HG02678 (cell line): ENCODE measurements around the gene ACOT6.
"Not testable (repeated sequence)": the region's sequence is repeated elsewhere in the genome, so short reads cannot be mapped to it uniquely, and the experiment has no call there.

Experiments
- ATAC-seq: cut with Tn5 transposase; IDR thresholded peaks from one replicate; pipeline ENCODE4 v1.9.1; 2021; ENCODE audit warnings: mild to moderate bottlenecking, moderate library complexity; ENCODE audit not compliant: unreplicated experiment

Gene ACOT6

DNA sequence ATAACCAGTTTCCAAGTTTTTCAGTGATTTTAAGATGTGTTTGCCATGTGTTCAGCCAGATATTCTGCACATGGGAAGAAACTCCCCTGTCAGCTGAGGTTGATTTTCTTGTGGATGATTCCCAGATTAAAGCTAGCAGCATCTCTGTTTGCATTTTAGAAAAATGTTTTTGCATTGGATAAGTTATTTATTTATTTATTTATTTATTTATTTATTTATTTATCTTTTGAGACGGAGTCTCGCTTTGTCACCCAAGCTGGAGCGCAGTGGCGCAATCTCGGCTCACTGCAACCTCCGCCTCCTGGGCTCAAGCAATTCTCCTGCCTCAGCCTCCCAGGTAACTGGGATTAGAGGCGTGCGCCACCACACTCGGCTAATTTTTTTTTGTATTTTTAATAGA lies 17.8 kb upstream of the ACOT6 start:
- ATAC-seq = no peak

DNA sequence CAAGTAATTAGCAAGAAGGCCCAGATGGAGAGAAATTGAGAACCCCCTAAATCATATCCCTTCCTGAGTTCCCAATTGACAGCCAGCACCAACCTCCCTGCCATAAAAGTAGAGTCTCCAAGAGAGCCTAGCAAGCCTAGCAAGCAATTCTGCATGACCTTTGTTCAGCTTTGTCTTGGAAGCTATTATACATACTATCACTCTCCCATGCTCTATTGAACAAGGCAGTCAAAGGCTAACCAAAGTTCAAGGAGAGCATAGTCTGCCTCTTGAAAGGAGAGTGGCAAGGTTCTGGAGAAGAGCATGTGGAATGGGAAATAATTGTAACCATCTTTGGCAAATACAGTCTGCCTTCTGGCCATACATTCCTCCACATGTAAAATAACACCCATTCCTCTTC lies 12.8 kb upstream of the ACOT6 start:
- ATAC-seq = no peak

DNA sequence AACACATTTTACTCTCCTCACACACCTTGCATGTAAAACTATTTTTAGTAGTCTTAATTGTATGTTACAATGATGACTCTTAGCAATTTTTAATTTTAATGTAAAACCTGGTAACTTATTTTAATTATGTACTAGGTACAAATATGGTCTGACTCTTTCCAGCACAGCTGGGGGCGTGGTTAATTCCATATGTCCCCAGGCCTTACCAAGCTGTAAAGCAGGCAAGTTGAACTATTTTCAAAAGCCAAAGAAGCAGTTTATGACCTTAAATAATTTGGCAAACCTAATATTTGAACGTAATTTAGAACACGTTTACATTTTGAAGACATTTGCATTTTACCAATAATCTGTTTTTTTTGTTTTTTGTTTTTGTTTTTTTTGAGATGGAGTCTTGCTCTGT lies 9.3 kb upstream of the ACOT6 start:
- no peak for ATAC-seq

DNA sequence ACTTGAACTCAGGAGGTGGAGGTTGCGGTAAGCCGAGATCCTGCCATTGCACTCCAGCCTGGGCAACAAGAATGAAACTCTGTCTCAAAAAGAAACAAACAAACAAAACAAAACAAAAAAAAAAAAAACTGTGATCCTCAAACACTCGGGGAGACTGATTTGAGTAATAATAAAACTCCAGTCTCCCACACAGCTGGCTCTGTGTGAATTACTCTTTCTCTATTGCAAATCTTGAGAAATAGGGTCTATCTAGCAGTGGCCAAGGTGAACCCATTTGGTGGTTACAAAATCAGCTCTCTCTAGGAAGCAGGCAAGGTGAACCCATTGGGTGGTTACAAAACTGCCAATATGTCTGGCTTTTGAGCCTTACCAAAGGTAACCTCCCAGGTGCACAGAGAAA lies 6.0 kb upstream of the ACOT6 start:
- ATAC-seq = no peak

DNA sequence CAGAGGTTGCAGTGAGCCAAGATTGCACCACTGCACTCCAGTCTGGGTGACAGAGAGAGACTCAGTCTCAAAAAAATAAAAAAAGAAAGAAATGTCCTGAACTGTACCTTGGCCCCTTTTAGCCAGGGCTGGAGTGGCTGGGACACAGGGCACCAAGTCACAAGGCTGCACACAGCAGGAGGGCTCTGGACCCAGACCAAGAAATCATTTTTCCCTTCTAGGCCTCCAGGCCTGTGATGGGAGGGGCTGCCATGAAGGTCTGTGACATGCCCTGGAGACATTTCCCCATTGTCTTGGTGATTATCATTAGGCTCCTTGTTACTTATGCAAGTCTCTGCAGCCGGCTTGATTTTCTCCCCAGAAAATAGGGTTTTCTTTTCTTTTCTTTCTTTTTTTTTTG lies 5.1 kb upstream of the ACOT6 start:
- no peak for ATAC-seq

- no peak for ATAC-seq
These were observed 1.6 kb upstream of the ACOT6 start for GRCh38 chr14:73610687-73611086.

GRCh38 chr14:73613046-73613383 lies 698 bp downstream of the ACOT6 start:
- no peak for ATAC-seq

DNA sequence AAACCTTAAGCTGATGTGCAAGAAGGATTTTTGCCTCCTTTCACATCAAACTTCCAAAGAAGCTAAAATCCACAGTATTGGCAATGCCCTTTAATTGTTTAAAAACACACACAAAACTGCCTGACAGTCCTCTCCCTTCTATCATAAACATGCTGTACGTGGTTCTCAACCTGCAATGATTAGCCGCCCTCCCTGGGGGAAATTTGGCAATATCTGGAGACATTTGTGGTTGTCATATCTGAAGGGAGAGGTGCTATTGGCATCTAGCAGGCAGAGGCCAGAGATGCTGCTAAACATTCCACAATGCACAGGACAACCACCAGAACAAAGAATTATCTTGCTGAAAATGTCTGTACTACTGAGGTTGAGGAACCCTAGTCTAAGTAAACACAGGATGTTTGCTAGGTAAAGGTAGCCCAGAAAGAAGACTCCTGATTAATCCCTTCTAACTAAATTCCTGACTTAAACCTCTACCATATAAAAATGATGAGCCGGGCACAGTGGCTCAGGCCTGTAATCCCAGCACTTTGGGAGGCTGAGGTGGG lies 1.2 kb downstream of the ACOT6 start:
- no peak for ATAC-seq

DNA sequence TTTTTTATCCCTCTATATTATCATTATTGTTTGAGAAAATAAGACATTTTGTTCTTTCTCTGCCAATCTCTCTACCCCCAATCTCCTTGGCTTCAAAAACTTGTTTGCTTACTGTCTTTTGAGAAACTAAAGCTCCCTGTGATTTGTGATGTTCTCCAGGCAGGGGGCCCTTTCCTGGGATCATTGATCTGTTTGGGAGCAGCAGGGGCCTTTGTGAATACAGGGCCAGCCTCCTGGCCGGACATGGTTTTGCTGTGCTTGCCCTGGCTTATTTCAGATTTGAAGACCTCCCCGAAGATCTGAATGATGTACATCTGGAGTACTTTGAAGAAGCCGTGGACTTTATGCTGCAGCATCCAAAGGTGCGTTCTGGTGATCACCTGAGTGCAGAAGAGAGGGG lies 4.5 kb downstream of the ACOT6 start:
- ATAC-seq = no peak

- no peak for ATAC-seq
These were observed 7.2 kb downstream of the ACOT6 start for GRCh38 chr14:73619524-73619923.

GRCh38 chr14:73620268-73620667 lies 8.0 kb downstream of the ACOT6 start:
- no peak for ATAC-seq

GRCh38 chr14:73623504-73624054 lies 11.3 kb downstream of the ACOT6 start:
- no peak for ATAC-seq

GRCh38 chr14:73625706-73626105 lies 13.4 kb downstream of the ACOT6 start:
- ATAC-seq = no peak

GRCh38 chr14:73627151-73627558 lies 14.8 kb downstream of the ACOT6 start:
- no peak for ATAC-seq

- ATAC-seq = no peak
These were observed 17.9 kb downstream of the ACOT6 start for GRCh38 chr14:73630009-73630780.

DNA sequence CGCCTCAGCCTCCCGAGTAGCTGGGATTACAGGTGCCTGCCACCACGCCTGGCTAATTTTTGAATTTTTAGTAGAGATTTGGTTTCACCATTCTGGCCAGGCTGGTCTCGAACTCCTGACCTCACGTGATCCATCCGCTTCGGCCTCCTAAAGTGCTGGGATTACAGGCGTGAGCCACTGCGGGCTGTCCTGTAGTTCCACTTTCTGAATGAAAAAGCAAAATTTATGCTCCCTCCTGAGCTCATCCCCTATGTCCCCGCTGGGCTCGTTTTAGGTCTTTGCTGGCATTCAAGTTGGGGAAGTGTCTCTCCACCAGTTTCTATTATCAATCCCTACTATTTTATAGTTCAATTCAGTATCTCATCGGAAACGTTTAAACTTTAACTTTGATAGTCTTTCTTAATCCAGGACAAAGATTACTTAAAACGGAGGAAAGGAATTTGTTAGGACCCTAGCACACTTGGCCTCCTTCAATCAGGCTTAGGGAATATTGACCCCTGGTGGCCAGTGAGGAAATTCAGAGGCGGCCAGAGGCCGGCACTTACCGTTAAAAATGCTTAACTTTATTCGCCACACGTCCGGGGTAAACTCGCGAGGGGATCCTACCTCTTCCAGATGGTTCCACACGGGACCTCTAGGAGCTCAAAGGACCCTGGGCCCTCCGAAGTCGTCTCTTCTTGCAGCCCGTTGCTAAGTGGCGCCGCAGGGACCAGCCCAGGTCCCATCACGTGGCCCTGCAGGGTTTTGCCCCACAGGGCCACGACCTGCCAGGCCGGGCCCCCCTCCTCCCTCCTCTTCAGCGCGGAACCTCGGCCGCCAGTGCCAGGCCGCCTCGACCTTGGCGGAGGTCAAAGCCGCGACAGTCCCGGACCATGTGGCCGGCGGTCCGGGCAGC lies 21.0 kb downstream of the ACOT6 start:
- ATAC-seq = peak; percentile 63

DNA sequence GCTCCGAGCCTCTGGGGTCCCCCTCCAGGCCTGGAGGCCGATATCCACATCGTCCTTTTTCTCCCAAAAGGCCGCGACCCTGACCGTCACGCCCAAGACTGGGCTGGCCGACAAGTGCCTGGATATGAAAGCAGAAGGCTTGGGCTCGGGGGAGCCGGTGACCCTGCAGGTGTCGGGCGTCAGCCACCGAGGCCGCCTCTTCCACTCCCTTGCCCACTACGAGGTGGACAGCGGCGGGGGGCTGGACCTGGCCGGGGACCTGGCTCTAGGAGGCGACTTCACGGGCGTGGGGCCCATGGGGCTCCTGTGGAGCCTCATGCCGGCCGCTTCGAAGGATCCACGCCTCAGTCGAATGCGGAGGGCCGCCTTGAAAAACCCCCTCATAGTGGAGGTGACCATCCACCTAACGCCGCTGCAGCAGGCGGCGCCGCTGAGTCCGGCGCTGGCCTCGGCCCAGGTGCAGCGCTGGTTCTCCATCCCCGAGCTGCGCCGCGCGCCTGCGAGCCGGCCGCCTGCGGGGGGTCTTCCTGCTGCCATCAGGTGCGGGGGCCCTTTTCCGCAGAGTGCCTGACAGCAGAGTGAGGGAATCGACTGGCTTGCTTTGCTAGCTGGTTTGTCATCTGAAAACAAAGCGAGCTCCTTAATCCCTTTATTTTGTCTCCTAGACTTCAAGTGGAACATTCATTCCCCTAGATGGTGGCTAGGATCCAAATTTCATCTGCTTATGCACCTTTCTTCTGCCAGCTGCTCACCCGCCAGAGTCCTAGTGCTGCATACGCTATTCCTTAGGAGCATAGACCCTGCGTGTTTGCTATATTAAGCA lies 21.9 kb downstream of the ACOT6 start:
- no peak for ATAC-seq

GRCh38 chr14:73636355-73636754 lies 24.0 kb downstream of the ACOT6 start:
- ATAC-seq = not testable (repeated sequence)

- ATAC-seq = no peak
These were observed 25.5 kb downstream of the ACOT6 start for GRCh38 chr14:73637830-73638229.

GRCh38 chr14:73640796-73641365 lies 28.6 kb downstream of the ACOT6 start:
- ATAC-seq = no peak
